ENCODE results near the gene ZNF516.
"Not testable (repeated sequence)": the region's sequence is repeated elsewhere in the genome, so short reads cannot be mapped to it uniquely, and the experiment has no call there.

Gene ZNF516, protein sequence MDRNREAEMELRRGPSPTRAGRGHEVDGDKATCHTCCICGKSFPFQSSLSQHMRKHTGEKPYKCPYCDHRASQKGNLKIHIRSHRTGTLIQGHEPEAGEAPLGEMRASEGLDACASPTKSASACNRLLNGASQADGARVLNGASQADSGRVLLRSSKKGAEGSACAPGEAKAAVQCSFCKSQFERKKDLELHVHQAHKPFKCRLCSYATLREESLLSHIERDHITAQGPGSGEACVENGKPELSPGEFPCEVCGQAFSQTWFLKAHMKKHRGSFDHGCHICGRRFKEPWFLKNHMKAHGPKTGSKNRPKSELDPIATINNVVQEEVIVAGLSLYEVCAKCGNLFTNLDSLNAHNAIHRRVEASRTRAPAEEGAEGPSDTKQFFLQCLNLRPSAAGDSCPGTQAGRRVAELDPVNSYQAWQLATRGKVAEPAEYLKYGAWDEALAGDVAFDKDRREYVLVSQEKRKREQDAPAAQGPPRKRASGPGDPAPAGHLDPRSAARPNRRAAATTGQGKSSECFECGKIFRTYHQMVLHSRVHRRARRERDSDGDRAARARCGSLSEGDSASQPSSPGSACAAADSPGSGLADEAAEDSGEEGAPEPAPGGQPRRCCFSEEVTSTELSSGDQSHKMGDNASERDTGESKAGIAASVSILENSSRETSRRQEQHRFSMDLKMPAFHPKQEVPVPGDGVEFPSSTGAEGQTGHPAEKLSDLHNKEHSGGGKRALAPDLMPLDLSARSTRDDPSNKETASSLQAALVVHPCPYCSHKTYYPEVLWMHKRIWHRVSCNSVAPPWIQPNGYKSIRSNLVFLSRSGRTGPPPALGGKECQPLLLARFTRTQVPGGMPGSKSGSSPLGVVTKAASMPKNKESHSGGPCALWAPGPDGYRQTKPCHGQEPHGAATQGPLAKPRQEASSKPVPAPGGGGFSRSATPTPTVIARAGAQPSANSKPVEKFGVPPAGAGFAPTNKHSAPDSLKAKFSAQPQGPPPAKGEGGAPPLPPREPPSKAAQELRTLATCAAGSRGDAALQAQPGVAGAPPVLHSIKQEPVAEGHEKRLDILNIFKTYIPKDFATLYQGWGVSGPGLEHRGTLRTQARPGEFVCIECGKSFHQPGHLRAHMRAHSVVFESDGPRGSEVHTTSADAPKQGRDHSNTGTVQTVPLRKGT

DNA sequence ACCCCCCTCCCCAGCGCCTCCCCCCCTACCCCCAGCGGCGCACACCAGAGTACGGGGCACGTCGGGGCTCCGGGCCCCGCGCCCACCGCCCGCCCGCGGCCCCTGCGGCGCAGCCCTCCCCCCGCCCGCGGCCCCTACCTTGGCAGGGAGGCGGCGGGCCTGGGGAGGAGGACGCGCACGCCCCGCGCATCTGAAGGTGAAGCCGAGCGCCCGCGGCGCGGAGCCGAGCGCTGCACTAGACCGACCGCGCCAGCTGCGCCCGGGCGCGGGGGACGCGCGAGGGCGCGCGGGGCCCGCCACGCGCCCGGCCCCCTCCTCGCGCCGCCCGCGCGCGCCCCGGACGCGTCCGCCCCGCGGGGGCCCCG is at the start of gene ZNF516:
TSS of gene ZNF516 (minus strand) at position 237 of the 365 bp plus-strand sequence. CDS start 52,188 bp downstream, outside the sequence.
- no peak for DNase-seq

DNA sequence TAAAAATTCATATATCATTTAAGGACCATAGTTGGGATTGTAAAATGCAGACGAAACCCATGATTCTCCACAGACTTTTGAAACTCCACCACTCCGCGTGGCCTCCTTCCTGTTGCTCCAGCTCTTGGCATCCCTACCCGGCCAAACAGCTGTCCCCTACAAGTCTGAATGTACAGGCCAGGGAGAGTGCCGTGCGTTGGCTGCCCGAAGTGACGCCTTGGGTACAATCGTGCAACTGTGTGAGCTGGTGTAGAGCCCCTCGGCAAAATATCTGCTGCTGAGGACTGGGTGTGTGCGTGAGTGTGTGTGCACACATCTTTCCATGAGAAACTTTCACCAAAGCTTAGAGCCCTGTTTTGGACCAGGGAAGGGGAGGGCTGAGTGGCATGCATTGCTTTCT is 43.8 kb upstream of the ZNF516 start:
- no peak for DNase-seq

DNA sequence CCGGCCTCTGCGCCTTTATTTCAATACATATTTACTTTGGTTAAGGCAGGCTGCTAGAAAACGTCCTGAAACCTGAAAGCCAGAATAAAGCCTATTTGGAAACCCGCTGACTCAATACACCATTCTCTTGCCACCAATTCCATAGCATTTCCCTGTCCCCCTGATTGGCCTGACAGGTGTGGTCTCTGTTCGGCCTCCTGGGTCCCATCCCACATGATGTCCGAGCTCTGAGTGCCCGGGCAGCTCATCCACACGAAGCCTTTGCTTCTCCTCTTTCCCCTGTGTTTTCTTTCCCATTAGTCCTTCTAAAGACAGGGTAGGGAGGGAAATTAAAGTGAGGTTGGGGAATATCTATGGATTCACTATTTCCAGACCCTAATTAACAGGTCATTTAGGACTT is 42.6 kb upstream of the ZNF516 start:
- no peak for DNase-seq

DNA sequence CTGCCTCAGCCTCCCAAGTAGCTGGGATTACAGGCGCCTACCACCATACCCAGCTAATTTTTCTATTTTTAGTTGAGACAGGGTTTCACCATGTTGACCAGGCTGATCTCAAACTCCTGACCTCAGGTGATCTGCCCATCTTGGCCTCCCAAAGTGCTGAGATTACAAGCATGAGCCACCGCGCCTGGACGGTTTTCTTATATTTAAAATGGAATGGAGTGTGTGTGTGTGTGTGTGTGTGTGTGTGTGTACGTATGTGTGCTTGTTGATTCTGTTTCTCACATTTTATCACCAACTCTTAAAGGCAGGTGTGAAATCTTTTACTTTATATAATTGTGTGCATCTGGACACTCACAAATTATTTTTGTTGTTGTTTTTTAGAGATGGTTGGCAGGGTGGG is 41.6 kb upstream of the ZNF516 start:
- DNase-seq: not testable (repeated sequence)

DNA sequence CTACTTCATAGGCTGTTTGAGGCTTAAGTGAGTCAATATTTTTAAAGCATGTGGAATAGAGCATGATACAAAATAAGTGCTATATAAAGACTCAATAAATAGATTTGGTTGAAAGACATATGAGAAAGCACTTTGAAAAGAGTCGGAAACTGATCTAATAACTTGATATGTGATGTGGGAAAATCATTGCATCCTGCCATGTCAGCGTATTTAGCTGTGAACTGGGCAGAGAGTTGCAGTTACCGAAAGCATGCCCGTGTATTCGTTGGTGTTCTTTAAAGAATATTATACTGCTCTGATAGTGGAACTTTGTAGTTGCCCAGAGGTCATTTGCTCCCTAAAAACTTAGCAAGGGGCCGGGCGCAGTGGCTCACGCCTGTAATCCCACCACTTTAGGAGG is 37.8 kb upstream of the ZNF516 start:
- no peak for DNase-seq

DNA sequence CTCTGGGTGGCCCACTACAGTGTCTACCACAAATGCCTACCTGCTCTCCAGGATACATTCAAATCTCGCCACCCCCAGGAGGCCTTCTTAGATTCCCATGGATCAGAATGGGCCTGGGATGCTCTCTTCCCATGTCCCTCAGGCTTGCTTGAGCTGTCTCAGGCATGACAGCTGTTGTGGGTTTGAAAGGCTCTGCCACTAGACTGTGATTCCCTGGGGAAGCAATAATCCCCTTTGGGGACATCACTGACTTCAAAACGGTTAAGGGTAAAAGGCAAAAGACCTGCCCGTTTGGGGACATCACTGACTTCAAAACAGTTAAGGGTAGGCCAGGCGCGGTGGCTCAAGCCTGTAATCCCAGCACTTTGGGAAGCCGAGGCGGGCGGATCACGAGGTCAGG is 35.8 kb upstream of the ZNF516 start:
- no peak for DNase-seq

DNA sequence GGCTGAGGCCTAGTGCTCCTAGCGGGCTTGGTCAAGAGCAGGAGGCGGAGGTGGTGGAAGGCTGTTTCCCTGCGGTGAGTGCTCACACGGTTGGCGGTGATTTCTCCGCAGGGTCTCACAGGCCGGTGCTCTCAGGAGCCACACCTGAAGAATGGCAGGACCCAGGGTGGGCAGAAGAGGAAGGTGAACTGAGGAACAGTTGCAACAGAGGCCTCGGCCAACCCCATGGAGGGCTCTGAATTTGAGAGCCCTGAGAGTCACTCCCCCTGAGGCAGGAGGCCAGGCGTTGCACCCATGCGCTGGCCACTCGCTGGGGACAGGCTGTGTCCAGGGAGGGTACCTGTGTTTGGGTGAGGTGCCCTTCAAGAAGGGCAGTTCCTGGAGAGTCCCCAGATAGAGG is 35.3 kb upstream of the ZNF516 start:
- DNase-seq: no peak

DNA sequence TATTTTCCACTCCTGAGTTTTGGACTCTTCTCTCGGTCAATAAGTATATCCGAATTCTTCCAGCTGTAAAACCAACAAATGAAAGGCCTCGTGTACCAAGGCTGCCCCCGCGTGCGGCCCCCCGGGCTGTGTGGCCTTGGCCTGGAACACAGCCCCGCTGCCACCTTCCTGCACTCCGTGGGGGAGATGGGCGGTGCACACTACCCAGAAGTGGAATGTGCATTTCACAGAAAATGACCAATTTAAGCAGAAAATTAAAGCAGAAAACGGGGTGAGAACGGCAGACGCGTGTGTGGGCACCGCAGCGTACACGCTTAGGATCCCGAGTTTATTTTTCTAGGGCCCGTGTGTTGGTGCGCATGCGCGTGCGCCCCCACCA is 34.4 kb upstream of the ZNF516 start:
- DNase-seq: no peak

DNA sequence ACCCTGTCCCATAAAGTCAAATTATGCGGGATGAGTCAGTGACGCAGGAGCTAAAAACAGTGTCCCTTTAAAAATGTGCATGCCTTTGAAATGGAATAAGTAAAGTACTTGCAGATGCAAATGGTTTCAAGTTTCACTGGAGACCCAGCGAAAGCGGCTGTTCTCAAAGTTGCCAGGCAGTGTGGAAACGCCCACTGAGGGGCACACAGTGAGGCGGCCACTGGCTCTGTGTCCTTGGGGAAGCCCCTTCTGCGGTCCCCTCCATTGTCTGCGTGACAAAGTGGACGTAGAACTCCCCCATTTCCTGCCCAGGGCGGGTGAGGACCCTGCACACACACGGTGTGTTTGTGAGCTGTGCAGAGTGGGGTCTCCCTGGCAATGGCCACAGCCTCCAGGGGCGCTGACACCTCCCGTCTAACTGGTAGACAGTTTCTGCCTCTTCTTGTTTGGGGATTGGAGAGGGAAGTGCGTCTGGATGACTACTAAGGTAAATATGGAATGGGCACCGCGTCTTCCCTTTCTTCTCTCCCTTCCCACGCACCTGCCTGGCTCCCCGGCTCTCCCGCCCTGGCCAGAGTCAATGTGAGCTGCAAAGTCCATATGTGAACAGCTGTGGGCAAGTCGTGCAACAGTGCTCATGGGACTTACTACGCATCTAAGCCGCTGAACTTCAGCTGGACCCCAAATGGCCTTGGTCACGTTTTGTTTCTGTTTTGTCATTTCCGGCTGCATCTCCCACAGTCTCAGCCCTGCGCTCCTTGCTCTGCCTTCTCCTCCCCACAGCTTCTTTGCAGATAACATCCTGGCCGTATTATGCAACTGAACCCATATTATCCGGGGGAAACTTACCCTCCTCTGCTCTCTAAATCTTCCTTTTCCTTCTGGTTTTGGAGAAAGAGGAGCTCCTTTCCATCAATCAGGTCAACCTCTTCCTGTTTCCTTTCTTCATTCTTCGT is 33.7 kb upstream of the ZNF516 start:
- no peak for DNase-seq

DNA sequence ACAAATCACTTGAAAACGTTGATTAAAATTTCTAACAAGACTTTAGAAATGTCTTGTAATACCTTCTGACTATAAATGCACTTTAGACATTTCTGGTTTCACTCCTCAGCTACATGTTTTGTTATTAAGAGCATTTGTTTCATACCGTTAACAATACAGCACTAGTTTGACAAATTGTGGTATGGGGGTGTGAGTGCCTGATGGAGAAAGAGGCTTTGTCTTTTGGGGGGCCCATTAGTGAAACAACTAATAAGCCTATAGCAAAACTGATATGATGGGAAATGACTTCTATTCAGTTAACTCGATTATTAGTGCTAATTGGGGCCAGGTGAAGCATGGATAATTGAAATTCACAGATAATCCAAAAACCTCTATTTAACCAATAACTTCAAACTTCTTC is 30.9 kb upstream of the ZNF516 start:
- no peak for DNase-seq

DNA sequence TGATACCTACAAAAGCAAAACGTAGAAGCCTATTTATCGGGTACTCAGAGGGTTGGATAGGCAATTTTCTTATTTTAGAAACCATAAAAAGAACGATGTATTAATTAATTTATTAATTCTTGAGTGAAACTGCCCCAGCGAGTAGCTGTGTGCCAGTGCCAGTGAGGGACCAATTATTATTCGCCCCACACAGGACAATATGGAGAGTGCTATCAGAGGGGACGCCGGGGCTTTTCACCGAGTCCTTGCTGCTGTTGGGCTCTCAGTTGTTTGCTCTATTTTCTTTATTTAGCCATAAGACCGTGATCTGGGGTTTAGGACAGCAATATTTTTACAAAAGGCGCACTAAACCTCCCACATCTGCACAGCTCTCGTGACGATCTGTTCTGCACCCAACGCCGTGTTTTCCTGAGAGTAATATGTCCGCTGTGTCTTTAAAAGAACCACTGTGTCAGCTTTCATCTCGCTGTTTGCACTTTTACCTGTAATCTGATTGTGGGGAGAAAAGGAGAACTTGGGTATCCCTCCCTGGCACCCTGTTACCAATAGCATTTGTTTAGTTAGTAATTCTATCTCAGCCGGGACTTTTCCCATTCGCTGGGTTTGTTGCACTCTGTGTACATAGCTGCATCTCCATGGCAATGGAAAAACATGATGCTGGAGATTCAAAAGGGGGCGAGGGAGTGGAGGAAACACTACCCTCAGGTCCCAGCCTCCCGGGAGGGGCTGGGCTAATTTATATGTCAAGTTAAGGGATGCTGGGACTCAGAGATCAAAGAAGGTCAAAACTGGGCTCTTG is 30.1 kb upstream of the ZNF516 start:
- no peak for DNase-seq

DNA sequence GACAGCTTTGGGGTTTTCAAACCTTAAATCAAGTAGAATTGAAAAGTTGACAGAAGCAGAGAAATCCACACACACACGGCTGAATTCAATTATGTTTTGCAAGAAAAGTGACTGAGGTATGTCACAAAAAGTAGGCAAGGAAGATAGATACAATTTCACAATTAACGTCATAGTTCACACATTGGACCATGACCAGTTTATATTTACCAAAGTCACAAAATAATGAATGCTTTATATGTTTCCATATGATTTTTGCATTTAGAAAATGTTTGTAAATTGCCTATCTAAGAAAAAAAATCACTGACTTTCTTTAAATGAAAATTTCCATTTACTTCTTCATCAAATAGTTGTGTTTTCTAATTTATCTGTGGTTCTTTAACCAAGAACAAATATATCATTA is 29.4 kb upstream of the ZNF516 start:
- no peak for DNase-seq

DNA sequence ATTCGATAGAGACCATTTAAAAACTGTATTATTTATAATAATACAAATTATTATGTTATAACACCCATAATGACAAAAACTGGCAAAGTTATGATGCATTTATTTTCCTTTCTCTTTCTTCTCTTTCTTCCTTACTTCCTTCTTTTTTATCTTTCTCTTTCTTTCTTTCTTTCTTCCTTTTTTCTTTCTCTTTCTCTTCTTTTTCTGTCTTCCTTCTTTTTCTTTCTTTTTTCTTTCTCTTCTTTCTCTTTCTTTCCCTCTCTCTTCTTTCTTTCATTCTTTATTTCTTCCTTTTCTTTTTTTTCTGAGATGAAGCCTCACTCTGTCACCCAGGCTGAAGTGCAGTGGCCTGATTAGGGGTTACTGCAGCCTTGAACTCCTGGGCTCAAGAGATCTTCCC is 27.5 kb upstream of the ZNF516 start:
- DNase-seq: no peak

DNA sequence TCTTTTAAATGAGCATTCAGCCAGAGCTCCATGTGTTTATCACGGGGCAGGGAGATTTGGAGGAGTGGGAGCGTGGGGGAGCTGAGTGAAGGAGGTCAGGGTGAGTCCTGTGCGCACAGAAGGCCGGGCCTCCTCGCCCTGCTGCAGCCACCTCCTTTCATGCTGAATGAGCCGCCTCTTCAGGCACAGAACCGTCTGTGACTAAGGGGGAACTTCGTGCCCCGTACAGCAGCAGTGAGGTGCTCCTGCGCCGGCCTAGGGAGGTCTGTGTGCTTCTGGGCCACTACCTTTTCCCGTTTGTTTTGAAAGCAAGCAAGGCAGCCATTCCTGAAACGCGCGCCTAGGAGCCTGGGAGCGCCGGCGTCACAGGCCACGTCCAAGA is 27.1 kb upstream of the ZNF516 start:
- DNase-seq: no peak

DNA sequence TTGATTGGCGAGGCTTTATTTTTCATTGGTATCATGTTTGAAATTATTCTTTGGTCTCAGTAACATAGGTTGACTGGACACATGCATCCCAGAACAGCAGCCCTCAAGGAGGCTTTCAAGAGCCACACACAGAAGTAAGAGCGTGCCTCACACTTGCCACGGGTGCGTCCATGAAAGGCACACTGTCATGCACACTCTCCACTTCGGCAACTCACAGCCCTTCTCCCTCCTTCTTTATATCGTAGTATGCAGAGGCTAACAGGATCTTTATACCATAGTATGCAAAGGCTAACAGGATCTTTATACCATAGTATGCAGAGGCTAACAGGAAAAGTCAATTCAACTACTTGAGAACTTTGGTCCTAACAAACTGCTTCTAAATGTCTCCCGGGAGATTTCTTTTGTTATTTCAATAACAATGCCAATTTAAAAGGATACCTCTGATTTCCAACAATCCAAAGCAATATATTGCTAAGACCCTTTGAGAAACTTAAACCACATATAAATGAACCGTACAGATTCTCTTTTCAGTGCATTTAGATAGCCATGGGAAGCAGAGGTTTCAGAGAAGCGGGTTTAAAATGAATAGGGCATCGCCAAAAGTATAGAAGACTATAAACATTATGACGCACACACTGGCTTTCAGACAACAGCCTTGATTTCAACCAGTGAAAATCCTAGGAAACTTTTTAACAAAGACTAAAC is 26.5 kb upstream of the ZNF516 start:
- DNase-seq: no peak

DNA sequence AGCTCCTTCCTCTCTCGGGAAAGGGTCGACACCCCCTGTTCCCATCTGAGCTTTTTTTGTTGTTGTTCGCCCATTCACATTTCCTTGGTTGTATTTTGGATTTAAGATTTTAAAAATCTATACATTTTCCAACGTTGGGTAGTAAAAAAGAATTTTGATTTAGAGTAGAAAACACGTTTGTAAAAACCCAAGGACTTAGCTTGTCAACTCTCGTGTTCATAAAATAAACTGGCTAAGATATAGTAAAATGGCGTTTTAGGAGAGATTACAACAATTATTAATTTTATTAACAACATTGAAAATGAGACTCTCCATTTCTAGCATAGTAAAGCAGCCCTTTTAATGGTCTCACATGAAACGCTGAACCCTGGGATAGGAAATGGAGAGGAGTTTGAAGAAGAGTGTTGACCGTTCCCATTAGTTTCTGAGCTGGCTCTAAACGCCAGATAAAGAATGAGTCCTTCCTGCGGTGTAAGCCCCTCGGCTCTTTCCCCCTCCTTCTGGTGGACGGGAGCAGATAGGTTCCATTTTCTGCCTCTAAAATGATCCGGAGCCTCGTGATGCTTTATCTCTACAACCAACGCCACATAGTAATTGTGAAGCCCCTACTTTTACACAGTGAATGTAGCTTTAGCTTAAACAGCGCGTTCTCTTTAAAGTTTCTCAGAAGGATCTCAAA is 24.0 kb upstream of the ZNF516 start:
- DNase-seq: no peak

DNA sequence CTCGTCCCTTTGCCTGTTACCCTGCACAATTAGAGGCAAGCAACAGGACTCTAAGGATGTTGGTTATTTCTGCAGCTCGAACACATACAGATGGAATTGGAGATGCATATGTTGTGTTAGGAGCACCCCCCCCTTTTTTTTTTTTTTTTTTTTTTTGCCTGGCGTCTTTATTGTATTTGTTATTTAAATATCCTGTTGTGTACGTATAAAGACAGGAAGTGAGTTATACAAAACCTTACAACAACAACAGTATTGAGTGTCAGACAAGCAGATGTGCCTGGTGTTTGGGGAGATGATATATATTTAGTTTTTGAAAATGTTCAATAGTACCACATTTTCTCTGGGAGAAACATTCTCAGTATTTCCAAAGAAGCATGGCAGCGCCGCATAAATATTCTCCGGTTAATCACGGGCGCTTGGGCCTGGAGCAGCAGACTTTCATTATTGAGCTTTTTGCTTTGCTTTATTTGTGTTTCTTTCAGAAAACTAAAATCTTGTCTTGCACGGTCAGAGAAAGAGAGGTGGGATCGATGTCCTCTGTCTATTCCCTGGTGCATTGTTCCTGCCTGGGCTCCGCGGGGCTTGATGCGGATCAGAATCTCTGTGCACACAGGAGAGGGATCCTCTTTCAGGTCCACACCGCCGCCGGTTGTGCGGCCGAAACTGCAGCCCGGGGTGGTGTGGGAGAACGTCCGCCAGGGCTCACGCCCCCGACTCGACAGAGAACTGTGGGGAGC is 23.2 kb upstream of the ZNF516 start:
- DNase-seq: no peak

DNA sequence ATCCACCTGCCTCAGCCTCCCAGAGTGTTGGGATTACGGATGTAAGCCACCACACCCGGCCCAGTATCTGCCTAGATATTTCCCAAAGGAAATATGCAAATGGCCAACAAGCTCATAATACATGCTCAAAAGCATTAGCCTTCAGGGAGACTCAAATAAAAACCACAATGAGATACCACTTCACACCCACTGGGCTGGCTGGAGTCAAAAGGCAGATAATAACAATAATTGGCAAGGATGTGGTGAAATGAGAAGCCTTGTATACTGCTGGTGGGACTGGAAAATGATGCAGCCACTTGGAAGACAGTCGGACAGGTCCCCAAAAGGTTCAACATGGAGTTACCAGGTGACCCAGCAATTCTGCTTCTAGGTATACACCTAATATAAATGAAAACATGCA is 20.5 kb upstream of the ZNF516 start:
- DNase-seq: no peak

DNA sequence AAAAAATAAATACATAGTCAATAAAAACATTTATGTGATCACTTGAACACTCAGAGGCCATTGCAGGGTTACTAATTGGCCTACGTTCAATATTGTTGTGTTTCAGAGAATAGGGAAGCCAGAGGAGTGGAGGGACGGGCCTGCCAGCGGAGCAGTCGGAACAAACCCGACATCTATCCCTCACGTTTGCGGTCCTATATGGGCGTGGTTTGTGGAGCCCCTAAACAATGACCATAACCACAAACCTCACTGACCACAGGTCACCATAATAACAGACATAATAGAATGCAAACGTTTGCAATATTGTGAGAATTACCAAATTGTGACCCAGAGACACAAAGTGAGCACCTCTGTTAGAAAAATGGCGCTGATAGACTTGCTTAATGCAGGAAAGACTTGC is 19.5 kb upstream of the ZNF516 start:
- no peak for DNase-seq

Measured in activated CD4-positive, alpha-beta T cell treated with anti-CD3 and anti-CD28 coated beads, Interleukin-10, Interleukin-2, amounts not matched to agents 100 ng/mL and 50 ng/mL, durations not matched to agents 16 hours and 8 hours (primary cell).